SK-N-DZ (cell line): ENCODE measurements around the gene LIPJ.

Experiments
- DNase-seq: peaks from one replicate; pipeline ENCODE4 v3.0.0-alpha.2; 2015; ENCODE audit warnings: low spot score
- small RNA-seq, 2 experiments: library from RNA; depleted of rRNA; stranded (forward); fragments of <200 nt; gene quantifications; one replicate each; pipeline ENCODE3, GENCODE V24; 2014

Gene LIPJ

DNA sequence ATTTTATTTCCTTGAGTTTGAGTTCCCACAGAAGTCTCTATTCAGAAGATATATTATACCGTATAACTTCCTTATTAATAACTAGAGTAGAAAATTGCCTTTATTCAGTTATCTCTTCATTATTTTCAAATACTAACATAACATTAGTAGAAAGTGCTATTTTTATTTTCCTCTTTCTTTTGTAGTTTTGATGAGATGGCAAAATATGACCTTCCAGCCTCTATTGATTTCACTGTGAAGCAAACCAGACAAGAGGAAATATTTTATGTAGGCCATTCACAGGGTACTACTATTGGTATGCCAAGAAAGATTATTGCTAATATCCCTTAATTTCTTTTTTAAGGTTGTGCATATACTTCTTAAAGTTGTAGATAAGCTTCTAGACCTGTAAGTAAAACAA is 7.9 kb downstream of the LIPJ start:
- no peak for DNase-seq

GRCh38 chr10:88598055-88598454 is 11.5 kb downstream of the LIPJ start:
- no peak for DNase-seq

DNA sequence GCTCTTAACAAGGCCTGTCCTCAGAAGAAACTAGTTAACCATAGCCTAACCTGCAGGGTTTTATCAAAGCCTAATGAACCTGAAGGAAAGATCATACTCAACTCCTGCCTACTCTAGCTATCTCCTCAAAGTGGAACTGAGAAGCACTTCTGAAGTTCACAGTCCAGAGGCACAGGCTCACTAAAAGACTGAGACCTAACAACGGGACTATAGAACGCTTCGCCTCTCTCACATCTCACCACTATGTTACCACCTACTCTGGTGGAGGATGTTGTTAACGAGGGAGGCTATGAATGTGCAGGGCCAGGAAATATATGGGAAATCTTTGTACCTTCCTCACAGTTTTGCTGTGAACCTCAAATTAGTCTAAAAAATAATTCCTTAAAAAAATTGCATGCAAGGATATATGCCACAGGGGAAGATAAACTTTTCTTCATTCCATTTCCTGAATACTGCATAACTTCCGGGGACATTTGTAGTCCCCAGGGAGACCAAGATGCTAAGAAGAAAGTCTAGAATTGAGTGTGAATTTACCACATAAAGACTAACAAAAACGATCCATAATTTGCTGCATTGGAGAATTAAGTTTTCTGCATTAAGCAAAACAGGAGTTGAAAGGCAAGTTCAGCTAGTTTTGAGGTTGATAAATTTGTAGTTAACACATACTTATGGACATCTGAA is 21.6 kb downstream of the LIPJ start:
- no peak for DNase-seq

DNA sequence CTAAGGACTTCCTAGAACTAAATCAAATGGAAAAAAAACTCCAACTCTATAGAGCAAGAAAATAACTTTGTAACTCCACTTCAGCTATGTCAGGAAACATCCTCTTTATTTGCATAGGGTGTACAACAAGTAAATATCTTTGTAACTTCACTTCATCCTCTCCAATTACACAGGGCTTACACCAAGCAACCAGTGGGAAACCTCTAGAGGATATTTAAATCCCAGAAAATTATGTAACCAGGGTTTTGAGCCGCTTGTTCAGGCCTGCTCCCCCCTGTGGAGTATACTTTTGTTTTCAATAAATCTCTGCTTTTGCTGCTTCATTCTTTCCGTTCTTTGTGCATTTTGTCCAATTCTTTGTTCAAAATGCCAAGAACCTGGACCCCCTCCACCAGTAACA is 22.2 kb downstream of the LIPJ start:
- no peak for DNase-seq

DNA sequence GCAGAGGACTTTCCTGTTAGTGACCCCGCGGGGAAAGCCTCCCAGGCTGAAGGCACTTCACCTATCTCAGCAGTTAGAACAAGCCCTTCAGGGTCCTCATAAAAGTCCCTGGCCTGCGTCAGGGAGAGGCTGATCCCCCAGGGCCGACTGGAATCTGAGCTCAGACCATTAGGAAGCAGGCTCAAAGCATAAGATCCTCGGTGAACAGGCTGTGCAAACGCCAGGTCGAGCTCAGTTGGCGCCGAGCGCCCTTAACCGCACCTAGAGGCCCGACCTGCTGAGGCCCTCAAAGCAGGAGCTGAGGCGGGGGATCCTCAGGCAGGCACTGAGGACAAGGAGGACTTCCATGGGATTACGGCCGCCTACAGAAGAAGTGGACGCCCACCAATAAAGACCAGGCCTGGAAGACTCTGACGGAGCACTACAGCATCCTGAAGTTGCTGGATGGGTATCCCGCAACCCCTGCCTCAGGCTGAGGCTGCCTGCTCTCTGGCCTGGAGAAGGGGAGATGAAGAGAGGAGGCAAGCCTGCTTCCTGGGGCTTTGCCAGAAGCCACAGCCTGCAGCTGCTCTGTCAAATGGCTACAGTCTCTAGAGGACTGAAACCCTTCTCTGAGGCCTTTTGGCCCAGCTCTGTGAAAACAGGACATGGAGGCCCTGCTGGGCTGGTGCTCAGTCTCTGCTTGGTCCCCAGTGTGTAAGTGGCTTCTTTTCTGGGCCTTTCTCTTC is 29.9 kb downstream of the LIPJ start:
- DNase-seq, result no peak

- peak; percentile 28 for DNase-seq
Measured at GRCh38 chr10:88617772-88618300, 31.3 kb downstream of the LIPJ start.

- DNase-seq, result no peak
Measured at GRCh38 chr10:88618496-88618895, 31.9 kb downstream of the LIPJ start.

- no peak for DNase-seq
Measured at GRCh38 chr10:88620441-88620840, 33.9 kb downstream of the LIPJ start.

- no peak for DNase-seq
Measured at GRCh38 chr10:88623835-88624234, 37.3 kb downstream of the LIPJ start.

DNA sequence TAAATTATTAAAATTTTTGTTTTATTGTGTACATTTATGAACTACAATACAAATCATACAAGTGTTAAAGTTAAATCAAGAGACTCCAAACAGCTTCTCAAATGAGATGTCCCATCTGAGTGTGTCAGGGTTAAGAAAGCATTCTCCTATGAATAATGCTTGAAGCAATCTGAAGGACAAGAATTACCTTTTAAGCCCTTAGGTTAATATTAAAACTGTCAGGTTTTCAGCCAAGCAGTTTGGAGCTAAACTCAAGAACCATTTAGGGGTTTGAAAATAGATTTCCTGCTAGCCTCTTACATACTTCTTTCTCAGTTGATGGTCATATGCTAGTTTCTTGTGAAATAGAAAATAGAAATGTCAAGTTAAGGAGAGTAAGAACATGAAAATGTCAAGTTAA is 38.3 kb downstream of the LIPJ start:
- no peak for DNase-seq

GRCh38 chr10:88640186-88640585 is 53.6 kb downstream of the LIPJ start:
- DNase-seq, result no peak

- DNase-seq, result no peak
Measured at GRCh38 chr10:88642209-88642608, 55.6 kb downstream of the LIPJ start.

DNA sequence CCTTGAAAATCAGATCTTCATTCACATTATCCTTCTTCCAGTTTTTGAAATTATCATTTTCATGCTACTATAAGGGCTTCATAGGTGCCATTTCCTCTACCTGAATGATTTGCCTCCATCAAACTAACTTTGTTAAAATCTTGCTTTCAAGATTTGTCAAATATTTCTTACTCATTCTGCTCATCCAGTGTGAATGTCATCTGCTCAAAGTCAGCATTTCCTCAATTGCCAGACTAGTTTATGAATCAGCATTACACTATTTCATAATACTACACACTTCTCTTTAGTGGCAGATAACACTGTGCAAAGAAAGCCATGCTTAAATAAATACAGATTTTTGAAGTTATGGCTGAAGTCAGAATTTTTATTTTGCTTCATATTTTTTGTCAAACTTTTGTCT is 56.4 kb downstream of the LIPJ start:
- no peak for DNase-seq

GRCh38 chr10:88647061-88647615 is 60.6 kb downstream of the LIPJ start:
- DNase-seq, result no peak

DNA sequence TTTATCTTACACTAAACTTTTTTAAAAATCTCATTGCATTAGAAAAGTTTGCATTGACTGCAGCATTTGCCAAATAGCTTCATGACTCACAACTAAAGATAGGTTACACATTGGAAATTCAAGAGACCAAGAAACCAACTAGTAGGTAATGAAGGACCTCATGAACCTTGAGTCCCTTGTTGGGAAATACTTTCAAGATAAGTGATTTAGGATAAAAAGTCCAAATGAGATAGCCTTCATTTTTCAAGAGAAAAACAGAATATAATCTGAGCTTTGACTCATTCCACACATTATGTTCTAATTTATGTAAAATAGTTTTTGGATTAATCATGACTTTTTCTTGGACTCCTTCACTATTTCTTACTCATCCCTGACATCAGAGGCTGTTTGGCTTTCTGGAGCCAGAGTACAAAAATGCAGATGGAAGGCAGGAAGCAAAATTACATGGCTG is 64.6 kb downstream of the LIPJ start:
- DNase-seq, result no peak

DNA sequence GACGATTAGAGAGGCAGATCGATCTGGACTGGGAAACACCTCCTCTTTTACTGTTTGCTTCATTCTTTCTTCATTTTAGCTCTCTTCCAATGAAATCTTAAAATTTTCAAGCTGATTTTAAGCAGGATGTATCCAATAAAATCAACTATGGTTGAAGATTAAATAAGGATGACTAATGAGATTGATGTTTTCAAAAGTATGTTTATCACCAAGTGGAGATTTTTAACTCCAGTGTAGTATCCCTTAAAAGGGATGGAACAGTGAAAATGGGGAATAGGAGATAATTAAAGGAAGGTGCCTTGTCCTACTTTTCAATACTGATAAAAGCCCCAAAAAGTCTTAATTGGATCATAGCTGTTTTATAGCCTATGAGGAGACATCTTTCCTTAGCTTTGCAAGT is 66.1 kb downstream of the LIPJ start:
- no peak for DNase-seq

Small RNA genes within 50 kb of the gene (small RNA-seq; reads per million reads assigned to genes)
- 0 reads per million in 2 experiments for gene RF00019
